T-helper 22 cell (primary cell): Measurements from ENCODE around the gene FKBP8.

Experiments used
- DNase-seq: peaks from one replicate; pipeline ENCODE4 v3.0.0-alpha.2; 2020; ENCODE audit warnings: low read depth

The FKBP8 gene

DNA sequence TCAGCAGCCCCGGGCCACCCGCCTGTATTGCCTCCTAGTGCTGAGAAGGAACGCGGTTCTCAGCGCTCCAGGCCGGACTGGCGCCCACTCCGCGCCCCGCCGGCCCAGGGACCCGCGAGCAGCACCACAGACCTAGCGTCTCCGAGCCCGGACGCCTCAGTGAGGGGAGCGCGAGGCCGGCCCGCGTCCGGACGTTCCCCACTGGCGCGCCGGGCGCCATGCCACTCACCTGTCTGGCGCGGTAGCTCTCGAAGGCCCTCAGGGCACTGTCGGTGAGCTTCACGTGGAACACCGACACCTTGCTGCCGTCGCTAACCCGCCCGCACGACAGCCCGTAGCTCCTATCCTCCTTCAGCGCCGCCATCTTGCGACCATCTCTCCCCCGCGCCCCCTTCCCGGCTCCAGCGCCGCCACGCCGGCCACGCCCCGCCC is 21.7 kb downstream of the FKBP8 start, which contains the start of gene ELL:
Gene ELL (minus strand): TSS at position 379 of the 432 bp plus-strand sequence. CDS start 15 bp downstream, at position 364.
- no peak for DNase-seq

DNA sequence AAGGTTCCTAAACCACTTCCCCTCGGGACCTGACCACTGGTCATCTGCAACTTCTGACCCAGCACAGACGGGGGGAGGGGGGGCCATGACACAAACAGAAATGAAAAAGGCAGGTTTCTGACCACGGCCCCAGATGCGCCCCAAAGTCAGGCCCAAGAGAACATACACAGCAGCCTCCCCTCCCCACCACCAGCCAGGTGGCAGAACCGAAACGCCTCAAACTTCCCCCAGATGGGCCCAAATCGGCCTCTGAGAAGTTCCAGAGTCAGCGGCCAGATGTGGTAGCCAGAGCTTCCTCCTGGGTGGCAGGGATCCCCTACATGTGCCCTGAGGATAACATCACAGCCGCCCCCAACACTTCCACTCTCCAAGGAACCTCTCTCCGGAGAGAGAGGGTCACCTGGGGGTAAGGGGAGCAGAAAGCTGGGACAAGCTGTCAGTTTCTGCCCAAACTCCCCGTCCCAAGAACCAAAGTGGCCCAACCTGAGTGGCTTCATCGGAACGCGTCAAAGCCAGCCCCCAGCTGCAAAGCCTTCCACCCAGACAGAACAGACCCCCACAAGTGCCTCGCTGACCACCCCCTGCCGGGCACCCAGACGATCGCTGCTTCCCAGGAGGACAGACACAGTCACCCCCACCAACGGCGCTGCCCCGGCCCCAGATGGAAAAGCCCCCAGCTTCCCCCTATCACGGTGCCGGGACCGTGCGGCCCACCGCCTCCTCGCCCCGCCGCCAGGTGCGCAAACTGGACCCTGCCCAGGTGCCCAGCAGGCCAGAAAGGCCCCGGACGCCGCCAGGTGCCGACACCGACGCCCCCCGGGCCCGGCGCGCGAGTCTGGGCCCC is 22.3 kb downstream of the FKBP8 start:
- no peak for DNase-seq

DNA sequence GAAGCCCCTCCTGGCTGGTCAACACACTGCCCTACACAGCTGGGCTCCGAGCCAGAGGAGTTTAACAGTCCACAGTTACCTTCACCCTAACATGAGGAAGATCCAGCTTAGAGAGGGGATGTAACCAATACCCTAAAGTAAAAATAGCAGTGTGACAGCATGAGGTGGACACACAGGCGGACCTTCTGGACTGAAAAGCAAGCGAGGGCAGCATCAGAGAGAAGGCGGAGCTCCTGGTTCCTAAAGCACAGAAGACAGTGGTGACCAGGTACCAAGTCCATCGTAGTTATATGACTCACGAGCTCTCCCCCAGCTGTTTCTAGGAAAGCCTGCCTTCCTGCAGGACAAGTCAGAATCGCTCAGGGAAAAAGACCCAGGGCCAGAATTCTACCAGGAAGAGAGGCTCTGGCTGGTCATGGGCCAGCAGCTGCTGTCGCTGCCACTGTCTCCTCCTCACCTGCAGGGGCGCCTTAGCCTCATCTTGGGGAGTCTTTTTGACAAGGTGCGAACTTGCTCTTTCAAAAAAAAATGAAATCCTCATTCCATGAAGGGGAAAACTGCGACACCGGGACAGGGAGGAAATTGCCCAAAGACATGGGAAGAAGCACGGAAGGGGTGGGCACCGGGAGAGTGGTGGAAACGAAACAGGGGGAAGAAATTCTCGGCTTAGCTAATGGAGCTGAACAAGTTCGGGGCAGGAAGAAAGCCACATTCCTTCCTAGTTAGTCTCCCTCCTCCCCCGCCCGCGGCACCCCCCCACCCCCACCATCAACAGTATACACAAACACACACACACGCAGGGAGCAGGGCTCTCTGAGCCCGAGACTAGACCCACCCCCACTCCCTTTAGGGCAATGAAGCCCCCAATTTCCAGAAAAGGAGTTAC is 23.2 kb downstream of the FKBP8 start:
- DNase-seq = peak; percentile 24

- no peak for DNase-seq
These were observed 24.7 kb downstream of the FKBP8 start for GRCh38 chr19:18518639-18519038.

DNA sequence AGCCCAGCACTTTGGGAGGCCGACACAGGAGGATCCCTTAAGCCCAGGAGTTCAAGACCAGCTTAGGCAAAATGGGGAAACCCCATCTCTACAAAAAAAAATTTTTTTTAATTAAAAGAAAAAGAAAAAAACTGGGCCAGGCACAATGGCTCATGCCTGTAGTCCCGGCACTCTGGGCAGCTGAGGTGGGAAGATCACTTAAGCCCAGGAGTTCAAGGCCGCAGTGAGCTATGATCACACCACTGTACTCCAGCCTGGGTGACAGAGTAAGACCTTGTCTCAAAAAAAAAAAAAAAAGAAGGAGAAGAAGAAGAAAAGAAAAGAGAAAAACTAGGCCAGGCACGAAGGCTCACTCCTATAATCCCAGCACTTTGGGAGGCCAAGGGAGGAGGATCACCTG is 25.8 kb downstream of the FKBP8 start:
- DNase-seq = no peak

DNA sequence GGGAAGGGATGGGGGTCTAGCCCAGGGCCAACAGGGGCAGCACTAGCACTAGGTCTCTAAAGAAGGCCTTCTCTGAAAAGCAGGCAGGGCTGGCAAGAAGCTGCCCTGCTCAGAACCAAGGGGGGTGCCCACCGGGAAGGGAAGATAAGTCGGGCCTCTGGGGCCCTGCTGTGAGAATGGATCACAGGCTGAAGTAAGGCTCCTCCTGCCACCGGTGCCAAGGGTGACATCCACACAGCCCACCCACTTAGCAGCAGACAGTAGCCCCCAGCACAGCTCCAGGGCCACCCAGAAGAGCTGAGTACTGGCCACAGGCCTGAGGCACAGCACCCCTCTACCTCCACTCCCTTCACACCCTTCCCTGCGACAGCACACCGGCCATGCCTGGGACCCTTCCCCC is 27.4 kb downstream of the FKBP8 start:
- DNase-seq = no peak

DNA sequence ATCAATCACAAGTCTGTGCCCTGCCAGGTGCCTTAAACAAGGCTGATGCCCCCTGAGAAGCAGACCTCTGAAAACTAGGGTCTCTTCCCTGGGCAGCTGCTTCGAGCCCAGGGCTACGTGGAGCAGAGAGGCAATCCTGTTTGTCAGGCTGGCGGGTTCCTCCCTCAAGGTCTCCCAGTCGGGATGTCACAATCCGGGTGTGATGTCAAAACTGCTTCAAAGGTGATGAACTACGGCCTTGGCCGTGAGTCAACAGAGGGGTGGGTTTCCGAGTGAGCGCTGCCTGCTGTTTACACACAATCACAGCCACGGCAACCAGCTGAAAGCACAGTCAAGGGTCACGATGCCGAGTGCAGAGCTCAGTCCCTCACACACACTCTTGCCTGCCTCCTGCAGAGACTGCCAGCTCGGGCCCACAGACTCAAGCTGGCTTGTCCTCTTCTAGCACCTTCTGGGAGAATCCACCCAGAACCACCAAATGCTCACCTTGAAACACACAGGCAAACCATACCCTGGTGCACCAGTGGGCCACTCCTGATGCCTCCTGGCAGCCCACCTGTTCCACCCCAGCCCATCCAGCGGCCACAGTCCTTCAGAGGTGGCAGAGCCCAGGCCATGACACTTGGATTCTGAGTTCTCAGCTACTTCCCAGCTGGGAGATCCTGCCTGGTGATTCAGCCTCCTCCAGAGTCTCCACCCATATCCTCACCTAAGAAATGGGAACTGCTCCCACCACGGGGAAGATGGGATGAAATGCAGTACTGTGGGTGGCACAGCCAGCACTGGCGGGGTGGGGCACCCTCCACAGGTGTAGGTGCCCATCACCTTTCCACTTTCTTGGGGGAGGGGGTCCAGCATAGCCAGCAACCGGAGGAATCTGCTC is 28.3 kb downstream of the FKBP8 start:
- DNase-seq = peak; percentile 59

DNA sequence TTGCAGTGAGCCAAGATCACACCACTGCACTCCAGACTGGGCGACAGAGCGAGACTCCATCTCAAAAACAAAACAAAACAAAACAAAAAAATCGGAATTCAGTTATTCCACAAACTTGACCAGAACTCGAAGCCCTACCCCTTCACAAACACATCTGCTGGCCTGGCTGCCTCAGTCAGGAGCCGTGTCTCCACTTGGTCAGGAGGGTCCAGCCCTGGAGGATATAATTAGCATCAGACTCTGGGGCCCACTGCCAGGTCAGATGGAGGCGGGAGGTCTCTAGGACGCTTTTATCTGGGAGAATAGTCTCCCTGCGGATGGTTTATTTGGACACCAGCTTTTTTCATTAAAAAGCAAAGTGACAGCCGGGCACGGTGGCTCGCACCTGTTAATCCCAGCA is 29.5 kb downstream of the FKBP8 start:
- no peak for DNase-seq

GRCh38 chr19:18510216-18510615 is 33.2 kb downstream of the FKBP8 start:
- no peak for DNase-seq

DNA sequence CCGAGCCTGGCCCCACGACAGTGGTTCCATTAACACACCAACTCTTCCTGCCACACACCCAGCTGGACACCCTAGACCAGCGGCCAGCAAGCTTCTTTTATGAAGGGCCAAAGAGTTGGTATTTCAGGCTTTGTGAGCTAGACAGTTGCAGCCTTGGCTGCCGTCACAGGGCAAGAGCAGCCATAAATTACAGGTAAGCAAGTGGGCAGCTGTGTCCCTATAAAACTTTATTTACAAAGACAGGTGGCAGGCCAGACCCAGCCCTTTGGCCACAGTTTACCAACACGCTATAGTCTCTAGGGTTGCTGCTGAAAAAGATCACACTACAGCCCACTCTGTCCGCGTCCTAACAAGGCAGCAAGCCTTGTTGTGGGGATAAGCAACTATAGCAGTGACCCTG is 34.8 kb downstream of the FKBP8 start:
- no peak for DNase-seq

- no peak for DNase-seq
These were observed 35.5 kb downstream of the FKBP8 start for GRCh38 chr19:18507727-18508440.

DNA sequence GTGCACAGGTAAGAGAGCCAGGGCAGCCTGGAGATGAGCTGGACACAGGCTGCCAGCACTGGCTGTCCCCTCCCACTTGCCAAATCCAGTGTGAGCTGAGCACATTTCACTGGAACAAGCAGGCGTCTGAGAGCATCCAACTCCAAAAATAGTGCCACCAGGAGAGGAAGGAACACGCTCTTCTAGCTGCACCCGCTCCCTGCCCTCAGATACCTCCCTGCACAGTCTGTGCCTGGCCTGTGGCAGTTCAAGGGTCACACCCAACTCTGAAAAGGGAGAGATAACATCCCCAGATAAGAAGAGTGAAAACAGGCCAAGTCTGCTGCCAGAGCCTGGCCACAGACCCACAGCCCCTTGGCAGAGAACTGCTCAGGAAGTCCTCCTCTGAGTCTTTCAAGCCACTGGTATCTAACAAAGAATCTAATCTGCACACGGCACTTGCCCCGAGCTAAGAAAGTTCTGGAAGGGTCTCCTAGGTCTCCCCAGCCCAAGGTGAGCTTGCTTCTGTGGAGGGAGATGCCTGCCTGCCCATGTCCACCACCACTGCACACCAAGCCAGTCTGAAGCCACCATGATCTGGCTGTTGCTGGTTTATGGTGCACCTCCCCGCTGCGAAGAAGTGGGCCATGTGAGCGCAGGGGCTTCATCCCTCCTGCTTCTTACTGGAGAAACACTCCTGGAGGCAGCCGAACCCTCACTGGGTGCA is 36.2 kb downstream of the FKBP8 start:
- peak; percentile 51 for DNase-seq

- no peak for DNase-seq
These were observed 37.1 kb downstream of the FKBP8 start for GRCh38 chr19:18506101-18506930.

DNA sequence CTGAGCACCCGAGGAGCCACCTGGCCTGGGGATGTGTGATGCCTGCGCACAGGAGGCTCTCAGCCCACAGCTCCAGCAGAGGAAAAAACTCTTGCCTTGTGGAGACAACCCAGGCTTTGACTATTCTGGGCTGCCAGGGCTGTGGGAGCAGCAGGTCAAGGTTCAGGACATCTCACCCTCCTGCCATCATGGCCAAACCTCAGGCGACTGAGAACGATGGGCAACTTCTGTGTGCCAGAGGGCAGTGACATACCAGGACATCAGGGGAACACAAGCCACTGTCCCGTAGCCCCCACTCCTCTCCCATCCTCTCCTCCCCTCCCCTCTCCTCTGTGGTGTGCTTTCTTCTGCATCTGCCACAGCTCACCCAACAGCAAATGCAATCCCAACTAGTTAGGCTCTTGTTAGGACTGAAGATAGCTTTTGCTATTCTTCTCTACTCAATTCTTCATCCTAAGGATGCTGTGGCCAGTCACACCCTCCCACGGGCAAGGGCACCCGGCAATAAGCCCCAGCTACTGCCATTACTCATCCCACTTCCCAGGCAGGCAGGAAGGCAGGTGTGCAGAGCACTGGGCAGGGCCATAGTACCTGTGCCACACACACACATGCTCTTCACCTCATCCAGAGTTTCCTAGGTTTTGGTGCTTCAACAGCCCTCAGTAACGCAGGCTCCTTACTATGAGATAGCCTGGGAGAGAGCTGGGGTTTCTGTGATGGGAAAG is 38.3 kb downstream of the FKBP8 start:
- DNase-seq = no peak

DNA sequence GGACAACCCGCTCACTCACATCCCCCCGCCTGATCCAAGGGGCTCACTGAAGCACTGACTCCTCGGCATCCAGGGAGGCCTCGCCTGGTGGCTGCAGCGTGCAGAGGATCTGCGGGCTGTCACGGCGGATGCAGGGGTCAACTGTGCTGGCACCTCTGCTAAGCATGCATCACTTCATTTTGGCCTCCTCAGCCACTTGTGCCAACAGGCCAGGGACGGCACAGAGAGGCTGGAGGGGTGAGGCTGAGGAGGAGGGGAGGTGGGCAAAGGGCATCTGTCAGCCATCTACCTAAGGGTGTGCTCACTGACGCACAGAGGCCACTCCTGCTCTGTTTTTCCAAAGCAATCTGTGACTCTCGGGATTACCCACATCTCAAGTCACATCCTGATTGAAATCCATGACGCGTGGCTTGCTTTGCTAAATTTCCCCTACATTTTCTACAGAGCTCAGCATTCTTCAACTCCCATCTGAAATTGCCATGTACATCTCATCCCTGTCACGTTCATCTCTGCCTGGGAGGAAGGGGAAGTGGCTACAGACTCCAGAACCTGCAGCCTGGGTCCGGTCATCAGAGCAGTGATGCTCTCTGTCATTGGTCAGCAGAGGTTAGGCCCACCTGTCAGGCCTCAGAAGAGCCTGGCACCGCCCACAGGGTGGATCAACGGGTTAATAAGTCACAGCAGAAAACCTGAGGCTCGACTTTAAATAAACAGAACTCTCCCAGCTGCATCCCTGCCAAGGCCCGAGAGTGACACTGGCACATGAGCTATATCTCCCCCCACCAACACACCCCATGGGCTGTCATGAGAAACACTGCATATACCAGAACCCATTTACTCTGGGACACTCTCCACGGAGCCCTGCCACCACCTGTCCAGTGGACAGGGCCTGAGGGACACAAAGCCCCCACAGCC is 39.1 kb downstream of the FKBP8 start:
- no peak for DNase-seq

DNA sequence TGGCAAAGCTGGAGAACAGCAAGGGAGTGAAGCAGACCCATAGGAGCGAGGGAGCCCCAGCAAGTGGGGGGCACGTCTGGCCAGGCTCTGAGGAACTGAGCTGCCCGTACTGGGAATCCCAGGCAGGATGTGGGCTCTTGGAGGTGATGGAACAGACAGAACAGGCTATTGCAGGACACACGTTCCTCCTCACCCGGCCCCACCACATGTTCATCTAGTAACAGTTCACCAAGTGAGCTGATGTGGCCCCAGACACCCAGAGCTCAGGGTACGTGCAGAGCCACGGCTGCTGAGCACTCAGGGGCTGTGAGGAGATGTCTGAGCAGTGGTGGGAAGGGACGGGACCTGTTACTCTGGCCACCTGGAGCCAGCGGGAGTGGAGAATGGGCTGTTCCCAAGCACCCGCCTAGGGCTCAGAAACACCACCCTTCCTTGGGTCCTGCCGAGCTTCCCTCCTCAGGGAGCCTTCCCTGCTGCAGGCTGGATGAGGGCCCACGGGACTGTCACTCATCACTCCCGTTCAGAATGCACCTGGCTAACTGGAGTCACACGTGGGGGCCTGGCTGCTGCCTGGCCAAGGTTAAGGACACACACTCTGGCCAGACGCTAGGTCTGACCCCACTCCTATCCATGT is 39.9 kb downstream of the FKBP8 start:
- no peak for DNase-seq

DNA sequence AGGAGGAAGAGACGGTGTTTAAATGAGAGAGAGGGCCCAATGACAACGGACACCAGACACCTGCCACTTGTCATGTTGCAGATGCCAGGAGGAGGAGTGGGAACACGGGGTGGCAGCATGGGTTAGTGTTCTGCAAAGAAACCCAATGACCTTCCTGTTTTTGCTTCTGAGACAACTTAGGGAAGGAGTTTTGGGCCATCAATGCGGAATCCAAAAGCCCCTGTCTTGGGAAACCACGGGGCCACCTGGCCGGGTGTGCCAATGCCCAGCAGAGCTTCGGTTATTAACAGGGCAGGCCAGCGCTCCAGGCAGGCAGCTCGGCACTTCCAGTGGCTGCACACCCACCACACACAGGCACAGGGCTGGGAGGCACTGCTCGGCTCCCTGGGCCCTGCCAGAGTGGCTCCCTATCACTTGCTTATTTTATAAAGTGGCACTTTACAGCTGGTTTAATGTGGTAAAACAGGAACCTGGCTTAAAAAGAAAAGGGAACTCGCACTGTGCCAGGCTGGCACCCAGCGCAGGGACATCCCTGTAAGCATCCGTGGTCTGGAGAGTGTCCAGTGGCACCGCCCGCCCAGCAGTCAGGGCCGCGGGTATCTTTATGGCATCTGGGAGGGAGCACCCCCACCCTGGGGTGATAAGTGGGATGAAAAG is 40.6 kb downstream of the FKBP8 start:
- DNase-seq = no peak
